Stimulated activated CD4-positive, alpha-beta T cell treated with anti-CD3 and anti-CD28 coated beads, Interleukin-2, amount 100 ng/mL, for 24 hours (primary cell): ENCODE measurements around the gene CCDC91.
"Not testable (repeated sequence)": the region's sequence is repeated elsewhere in the genome, so short reads cannot be mapped to it uniquely, and the experiment has no call there.

Experiments used
- DNase-seq, 2 donors: peaks; one replicate each; pipeline ENCODE4 v3.0.0-alpha.2; 2020

CCDC91 gene

GRCh38 chr12:28374556-28374955 is 184.3 kb downstream of the CCDC91 start:
- DNase-seq = no peak

GRCh38 chr12:28378736-28379135 is 188.5 kb downstream of the CCDC91 start:
- no peak for DNase-seq

- DNase-seq = not testable (repeated sequence)
Observed at GRCh38 chr12:28379779-28380178, 189.5 kb downstream of the CCDC91 start.

- DNase-seq = no peak
Observed at GRCh38 chr12:28383368-28383767, 193.1 kb downstream of the CCDC91 start.

- DNase-seq = no peak
Observed at GRCh38 chr12:28388879-28389278, 198.6 kb downstream of the CCDC91 start.

GRCh38 chr12:28390206-28390605 is 199.9 kb downstream of the CCDC91 start:
- no peak for DNase-seq

GRCh38 chr12:28390761-28391385 is 200.6 kb downstream of the CCDC91 start:
- no peak for DNase-seq

- no peak for DNase-seq
Observed at GRCh38 chr12:28409892-28410291, 219.6 kb downstream of the CCDC91 start.

- no peak for DNase-seq
Observed at GRCh38 chr12:28413460-28414109, 223.3 kb downstream of the CCDC91 start.

GRCh38 chr12:28415755-28416154 is 225.5 kb downstream of the CCDC91 start:
- DNase-seq = no peak

- DNase-seq = no peak
Observed at GRCh38 chr12:28421374-28421773, 231.1 kb downstream of the CCDC91 start.

GRCh38 chr12:28424965-28425364 is 234.7 kb downstream of the CCDC91 start:
- DNase-seq = no peak

GRCh38 chr12:28425526-28425925 is 235.3 kb downstream of the CCDC91 start:
- no peak for DNase-seq

- DNase-seq = no peak
Observed at GRCh38 chr12:28427046-28427445, 236.8 kb downstream of the CCDC91 start.

GRCh38 chr12:28440081-28440608 is 249.9 kb downstream of the CCDC91 start:
- DNase-seq = no peak

GRCh38 chr12:28442101-28442500 is 251.8 kb downstream of the CCDC91 start:
- no peak for DNase-seq

GRCh38 chr12:28443337-28443736 is 253.1 kb downstream of the CCDC91 start:
- DNase-seq = no peak

- DNase-seq = no peak
Observed at GRCh38 chr12:28446031-28446430, 255.8 kb downstream of the CCDC91 start.

GRCh38 chr12:28453686-28454085 is 263.4 kb downstream of the CCDC91 start:
- DNase-seq = no peak

- no peak for DNase-seq
Observed at GRCh38 chr12:28456934-28457710, 266.9 kb downstream of the CCDC91 start.

GRCh38 chr12:28457785-28458184 is 267.5 kb downstream of the CCDC91 start:
- DNase-seq = no peak

GRCh38 chr12:28459481-28459880 is 269.2 kb downstream of the CCDC91 start:
- DNase-seq = no peak

- DNase-seq = no peak
Observed at GRCh38 chr12:28460420-28461130, 270.3 kb downstream of the CCDC91 start.
